ENCODE data around the gene HEATR5B.
"Not testable (repeated sequence)": the region's sequence is repeated elsewhere in the genome, so short reads cannot be mapped to it uniquely, and the experiment has no call there.

HEATR5B gene

DNA sequence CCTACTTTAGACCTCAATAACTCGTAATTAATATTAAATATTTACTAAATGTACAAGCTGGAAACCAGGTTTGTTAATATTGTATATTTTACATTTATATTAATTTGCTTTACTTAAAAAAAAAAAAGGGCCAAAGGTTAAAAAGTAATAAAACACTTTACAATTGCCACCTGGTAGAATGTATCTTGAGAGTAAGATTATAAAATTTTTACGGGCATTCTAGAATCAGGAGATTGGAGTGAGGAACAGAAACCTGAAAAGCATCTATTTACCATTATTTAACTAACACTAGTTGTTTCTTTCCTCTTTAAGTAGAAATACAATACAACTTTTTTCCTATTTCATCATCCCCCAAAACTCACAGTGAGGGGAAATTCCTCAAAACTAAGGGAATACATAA is 102.3 kb downstream of the HEATR5B start:
- no peak for DNase-seq (ENCODE audit: low spot score)

DNA sequence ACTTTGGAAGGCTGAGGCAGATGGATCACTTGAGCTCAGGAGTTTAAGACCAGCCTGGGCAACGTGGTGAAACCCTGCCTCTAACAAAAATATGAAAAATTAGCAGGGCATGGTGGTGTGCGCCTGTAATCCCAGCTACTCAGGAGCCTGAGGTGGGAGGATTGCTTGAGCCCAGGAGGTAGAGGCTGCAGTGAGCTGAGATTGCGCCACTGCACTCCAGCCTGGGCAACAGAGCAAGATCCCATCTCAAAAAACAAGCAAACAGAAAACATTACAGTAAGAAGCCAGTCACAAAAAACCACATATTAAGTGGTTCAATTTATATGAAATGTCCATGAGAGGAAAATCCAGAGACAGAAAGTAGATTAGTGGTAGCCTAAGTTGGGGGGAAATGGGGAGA is 105.2 kb downstream of the HEATR5B start:
- not testable (repeated sequence) for DNase-seq (ENCODE audit: low spot score)

DNA sequence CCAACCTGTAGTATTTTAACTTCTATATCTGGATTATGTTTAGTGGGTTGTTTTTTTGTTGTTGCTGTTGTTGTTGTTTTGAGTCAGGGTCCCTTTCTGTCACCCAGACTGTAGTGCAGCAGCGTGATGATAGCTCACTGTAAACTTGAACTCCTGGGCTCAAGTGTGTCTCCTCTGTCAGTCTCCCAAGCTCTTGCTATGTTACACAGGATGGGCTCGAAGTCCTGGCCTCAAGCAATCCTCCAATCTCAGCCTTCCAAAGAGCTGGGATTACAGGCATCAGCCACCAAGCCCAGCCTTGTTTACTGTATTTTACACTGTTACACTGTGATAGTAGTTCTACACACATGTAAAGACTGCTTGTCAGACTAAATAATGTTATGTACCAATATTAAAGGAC is 108.1 kb downstream of the HEATR5B start:
- no peak for DNase-seq (ENCODE audit: low spot score)

DNA sequence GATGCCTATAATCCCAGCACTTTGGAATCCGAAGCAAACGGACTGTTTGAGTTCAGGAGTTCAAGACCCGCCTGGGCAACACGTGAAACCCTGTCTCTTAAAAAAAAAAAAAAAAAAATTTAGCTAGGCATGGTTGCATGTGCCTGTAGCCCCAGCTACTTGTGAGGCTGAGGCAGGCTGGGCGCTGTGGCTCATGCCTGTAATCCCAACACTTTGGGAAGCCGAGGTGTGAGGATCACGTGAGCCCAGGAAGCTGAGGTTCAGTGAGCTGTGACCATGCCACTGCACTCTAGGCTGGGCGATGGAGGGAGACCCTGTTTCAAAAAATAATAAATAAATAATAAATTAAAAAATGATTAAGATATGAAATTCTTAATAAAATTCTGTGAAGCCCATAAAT is 108.9 kb downstream of the HEATR5B start:
- DNase-seq (ENCODE audit: low spot score): no peak

DNA sequence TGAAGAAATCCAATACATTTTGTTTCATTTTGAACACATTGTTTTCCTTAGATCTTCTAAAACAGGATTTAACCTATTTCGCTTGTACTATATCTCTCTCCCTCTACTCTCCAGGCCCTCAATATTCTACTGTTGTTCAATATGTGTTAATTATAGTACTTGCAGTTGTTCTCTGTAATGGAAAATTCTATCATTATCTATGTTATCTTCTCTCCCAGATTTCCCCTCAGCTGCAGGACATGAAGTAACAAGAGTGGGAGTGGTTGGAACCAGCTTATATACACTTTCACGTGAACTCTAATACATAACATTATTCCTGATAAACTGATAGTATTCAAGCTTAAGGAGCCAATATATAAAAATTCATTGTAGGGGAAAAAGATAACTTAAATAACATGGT is 110.9 kb downstream of the HEATR5B start:
- DNase-seq (ENCODE audit: low spot score): no peak

DNA sequence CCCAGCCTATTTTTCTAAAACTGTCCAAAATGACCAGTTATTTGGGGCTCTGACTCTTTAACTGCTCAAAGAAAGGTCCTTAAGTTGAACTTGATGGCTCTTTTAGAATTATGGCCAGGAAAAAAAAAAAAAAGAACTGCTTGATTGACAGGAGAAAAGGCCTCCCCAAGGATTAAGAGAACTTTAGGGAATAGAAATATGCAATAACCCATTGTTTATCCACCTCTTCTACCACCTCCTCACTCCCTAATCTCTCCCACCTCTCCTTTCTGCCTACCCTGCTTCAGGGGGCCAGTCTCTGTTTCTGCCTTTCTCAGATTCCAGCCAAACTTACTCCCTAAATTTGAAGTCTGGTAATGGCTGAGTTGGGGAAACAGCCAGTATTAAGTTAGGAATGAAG is 112.2 kb downstream of the HEATR5B start:
- DNase-seq (ENCODE audit: low spot score): no peak

DNA sequence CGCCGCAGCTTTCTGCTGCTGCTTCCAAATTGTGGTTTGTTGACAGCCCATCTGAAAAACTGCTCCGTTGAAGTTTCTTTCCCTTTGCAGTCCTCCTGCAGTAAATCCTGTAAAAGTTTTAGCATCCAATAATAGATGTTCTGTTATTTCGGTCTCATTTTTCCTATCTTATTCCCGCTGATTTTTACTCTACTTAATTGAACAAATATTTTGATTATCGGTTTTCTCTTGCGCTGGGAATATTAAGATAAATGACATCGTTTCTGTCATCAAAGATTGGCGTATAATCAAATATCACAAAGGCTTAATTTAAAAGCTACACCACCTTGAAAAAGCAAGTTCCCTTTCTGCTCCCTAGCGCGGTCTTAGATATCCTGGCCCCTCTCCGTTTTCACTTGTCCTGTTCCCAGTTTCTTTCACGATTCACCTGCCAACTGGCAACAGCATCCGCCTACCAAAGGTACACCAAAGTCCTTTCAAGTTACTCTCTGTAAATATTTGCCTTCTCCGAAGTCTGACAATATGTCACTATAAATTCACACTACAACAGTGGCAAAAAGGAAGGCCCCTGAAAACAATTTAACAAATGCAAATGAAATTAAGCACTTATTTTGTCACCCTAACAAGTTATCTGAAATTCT is 116.8 kb downstream of the HEATR5B start:
- DNase-seq (ENCODE audit: low spot score): peak; percentile 22

DNA sequence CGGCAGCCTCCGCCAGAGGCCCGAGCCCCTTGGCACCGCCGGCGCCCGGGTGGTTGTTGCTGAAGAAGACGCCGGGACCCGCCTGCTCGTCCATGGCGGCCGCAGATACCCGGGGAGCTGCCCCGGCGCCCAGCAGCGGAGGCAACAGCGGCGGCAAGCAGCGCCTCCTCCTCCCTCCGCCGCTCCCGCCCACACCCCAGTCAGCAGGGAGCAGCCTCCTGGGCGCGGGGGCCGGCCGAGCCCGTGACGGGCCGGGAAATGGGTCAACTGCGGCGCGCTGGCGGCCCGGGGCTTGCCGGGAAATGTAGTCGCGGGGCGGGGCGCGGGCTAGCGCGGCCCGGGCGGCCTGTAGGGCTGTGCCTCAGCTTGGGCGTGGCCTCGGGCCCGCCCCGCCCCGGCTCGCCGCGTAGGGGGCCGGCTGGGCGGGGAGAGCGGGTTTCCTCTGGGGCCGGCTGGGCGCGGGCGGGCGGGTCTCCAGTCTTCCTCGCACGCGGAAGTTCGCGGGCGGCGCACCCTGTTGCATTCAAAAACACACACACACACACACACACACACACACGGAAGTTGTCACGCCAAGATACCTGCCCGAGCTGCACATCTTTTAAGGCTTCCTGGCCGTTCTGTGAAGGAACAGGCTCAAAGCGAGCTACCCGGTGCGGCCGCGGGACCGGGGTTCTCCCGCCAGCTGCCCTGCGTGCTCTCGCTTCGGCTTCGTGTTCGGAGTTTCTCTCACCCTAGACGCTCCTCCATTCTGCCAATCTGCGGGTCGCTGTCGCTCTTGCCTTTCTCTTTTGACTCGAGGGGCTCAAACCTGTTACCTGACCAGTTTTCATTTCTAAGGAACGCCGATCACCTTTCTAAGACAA is 117.6 kb downstream of the HEATR5B start, which contains the start of gene STRN:
TSS of gene STRN (minus strand) at position 167 of the 866 bp plus-strand sequence. CDS start at position 94, 73 bp downstream.
- DNase-seq (ENCODE audit: low spot score): peak; percentile 95

DNA sequence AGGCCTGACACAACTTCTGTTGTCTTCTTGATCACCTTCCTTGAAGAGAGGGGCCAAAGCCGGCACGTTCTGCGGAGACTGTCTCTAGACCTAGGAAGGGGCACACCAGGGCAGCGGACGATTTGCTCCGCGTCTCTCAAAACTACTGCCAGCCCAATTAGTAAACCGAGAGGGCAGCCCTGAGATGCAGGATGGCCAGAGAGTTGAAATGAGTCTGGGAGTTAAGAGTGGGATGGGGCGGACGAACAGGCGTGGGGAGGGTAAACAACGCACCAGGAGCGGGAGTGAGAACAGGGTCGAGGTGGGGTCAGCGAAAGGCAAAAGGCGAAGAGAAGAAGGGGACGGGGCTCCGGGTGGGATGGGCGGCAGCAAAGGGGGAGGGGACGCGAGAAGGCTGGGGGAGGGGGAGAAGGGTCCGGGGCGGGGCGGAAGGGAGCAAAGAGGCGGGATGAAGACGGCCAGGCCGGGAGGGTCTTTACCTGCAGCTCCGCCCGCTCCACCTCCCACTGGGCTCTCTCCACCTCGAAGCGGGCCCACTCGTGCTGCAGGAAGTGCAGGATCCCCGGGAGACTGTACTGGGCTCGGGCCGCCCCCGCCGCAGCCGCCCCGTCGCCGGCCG is 118.3 kb downstream of the HEATR5B start:
- peak; percentile 53 for DNase-seq (ENCODE audit: low spot score)

DNA sequence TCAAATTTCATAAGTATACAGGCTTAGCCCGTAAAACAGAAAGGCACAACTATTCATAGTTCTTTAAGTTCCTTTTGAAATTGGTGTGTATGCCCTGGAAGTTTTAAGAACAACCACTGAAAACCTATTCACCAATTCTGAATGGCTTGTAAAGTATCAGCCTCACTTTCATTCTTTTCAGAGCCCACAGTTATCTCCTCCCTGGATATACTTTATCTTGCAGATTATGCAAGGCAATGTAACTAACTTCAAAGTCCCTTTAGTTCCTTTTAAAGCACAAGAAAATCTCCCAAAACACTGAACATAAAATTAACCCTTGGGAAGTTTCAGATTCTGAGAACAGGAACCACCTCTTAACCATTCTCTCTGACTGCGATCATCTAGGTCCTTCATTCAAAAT is 119.0 kb downstream of the HEATR5B start:
- DNase-seq (ENCODE audit: low spot score): no peak

DNA sequence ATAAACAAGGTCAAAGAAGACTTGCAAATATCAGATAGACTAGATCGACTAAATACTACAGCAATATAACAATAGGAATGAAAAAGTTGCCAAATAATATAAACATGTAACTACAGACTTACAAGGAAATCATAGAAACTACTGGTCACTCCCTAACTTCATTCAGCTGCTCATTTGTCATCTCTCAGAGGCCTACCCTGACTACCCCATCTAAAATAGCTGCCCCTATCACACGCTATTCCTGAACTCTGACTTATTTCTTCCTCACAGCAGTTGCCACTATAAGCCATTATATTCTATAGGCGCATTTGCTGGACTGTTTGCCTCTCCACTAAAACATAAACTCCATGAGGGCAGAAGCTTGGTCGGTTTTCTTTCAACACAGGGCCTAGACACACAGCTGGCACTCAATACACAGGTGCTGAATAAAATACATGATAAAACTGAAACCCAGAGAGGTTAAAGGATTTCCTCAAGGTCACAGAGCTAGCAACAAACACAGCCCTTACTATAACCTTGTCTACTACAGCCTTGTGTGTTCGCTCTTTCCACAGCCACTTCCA is 119.6 kb downstream of the HEATR5B start:
- no peak for DNase-seq (ENCODE audit: low spot score)

DNA sequence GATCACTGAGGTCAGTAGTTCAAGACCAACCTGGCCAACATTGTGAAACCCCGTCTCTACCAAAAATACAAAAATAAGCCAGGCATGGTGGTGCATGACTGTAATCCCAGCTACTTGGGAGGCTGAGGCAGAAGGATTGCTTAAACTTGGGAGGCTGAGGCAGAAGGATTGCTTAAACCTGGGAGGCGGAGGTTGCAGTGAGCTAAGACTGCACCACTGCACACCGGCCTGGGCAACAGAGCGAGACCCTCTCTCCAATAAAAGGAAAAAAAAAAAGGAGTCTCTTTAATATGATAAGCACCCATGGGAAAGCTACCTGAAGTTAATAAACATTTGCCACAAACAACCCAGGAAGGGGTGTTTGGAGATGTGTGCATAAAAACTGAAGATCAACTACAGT is 120.4 kb downstream of the HEATR5B start:
- no peak for DNase-seq (ENCODE audit: low spot score)

DNA sequence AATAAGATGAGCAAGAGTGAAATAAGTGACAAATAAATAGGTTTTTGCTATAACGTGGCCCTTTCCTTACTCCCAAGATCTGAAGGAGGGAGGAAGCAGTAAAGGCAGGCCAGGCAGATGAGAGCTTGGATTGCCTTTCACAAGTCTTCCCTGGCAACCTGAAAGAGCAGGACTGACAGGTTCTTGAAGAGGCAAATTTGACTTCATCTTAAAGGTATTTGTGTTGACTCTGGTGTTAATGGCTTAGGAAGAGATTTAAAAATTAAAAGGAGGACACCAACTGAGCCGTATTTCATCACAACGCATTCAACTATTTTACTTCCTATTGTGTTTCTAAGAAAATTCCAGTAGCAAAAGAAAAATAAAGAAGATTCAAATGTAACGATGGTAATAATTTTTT is 121.1 kb downstream of the HEATR5B start:
- no peak for DNase-seq (ENCODE audit: low spot score)

DNA sequence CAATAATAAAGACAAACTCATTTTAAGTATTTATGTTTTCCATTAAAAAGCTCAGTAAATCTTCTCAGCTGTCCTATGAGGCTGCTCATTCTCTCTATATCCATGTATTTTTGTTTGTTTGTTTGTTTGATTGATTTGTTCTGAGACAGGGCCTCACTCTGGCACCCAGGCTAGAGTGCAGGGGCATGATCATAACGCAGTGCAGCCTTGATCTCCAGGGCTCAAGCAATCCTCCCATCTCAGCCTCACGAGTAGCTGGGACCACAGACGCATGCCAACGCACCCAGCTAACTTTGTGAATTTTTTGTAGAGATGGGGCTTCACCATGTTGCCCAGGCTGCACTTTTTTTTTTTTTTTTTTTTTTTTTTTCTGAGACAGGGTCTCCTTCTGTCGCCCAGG is 123.4 kb downstream of the HEATR5B start:
- DNase-seq (ENCODE audit: low spot score): no peak

DNA sequence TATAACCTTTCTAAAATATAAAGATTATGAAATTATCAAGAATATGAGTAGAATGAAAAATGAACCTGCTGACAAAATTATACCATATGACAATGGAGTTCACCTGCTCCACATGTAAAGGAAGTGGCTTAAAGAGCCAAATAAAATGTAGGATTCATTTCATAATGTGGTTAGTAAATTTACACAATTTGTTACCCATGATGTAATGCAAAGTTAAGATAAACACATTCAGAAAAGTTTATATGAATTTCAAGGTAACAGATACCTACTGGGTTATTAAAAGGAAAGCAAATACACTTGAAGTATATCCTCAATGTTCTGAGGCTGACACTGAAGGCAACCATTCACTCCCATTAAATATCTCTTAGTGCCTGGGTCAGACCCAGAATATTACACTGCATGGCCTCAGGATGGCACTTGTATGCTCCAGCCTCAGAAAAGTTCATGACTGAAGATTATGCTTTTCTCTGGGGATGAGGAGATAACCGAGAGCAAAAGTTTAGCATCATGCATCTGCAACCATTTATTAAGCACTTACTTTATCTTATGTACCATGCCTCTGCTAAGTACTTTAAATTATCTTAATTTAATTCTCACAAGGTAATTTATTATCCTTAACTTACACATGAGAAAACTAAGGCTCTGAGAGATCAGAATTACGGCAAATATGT is 124.0 kb downstream of the HEATR5B start:
- no peak for DNase-seq (ENCODE audit: low spot score)

DNA sequence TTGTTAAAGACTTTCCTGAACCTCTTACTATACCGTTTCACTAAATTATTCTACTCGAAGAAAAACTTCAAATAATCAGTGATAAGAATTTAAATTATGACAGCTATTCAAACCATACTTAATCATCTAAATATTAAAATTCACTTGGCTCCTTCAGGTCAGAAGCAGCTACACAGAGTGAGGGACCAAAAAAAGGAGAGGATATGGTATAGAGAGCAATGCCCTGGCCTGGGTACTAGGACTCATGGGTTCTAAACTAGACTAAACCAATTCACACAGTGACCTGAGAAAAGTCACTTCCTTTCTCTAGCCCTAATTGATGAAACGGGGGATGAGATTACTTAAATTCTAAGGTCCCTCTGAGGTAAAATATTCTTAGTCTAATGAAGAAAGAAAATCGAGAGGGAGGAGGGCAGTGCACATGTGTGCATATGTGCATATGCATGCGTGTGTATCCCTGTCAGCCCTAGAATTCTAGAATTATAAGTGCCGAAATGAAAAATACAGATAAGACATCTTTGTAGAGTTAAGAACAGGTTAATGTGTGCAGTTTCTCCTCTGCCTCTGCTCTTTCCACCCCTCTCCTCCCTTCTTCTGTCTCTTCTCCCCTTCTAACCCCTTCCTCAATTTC is 129.1 kb downstream of the HEATR5B start:
- no peak for DNase-seq (ENCODE audit: low spot score)

DNA sequence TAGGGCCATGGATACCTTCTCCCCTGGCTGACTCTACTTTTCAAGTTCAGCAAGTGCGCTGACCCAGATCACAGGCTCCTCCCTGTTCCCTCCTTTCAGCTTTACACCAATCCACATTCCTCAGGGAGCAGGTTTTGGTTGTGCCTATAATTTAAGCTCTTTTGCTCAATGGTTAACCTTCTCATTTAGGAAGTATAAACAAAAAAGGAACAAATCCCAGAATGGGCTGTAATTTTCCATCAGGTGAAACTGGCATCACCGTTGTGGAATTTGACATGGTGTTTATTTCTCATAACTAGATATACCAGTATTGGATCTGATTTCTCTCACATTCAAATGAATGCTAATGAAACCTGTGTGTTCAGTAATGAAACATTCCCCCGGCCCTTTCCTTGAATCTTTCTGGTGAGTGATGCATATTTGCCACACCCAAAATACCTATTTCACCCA is 131.4 kb downstream of the HEATR5B start:
- peak; percentile 22 for DNase-seq (ENCODE audit: low spot score)

DNA sequence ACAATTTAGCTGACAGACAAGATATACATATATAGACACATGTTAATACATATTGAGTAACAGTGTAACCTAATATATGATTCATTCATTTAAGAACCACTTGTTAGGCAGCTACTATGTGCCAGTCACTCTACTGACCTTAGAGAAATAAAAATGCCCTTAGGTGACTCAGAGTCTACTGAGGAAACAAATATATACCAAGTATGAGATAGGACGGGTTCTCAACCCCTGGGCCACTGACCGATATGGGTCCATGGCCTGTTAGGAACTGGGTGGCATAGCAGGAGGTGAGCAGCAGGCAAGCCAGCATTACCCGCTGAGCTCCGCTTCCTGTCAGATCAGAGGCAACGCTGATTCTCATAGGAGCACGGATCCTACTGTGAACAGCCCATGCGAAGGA is 132.6 kb downstream of the HEATR5B start:
- no peak for DNase-seq (ENCODE audit: low spot score)

DNA sequence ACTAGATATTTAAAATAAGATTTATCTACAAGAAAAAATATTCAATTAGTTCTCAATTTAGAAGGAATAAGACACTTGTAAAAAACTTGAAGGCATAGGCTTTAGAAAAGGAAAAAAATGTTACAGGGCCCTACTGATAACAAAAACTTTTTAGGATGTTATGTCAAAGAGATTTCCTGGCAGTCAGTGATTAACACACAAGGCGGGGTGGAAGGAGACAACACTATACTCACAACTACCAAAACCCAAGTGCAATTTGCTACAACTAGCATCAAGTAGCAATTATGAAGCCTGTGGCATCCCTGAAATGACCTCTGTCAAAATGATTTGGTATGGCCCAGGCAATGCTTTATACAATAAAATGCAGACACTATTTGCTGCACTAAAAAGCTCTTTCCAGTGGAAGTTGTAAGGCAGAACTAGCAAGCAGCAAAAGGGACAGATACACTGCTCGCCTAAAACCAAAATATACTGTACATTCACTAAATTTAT is 133.1 kb downstream of the HEATR5B start:
- DNase-seq (ENCODE audit: low spot score): no peak

DNA sequence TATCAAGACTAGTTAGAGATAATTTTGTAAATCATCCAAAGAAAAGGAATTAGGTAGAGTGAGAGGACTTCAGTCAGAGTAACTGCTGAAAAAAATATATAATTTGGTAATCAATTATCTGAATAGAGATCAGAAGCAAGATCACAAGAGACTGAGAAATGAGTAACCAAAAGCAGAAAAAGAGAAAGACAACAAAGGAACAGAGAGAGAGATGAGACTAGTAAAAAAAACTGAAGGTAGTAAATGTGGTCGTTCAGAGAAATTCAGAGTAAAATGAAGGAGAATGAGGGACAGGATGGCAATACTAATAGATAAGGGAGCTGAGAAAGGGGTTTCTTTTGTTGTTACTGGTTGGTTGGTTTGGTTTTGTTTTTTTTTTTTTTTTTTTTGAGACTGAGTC is 134.3 kb downstream of the HEATR5B start:
- no peak for DNase-seq (ENCODE audit: low spot score)

DNA sequence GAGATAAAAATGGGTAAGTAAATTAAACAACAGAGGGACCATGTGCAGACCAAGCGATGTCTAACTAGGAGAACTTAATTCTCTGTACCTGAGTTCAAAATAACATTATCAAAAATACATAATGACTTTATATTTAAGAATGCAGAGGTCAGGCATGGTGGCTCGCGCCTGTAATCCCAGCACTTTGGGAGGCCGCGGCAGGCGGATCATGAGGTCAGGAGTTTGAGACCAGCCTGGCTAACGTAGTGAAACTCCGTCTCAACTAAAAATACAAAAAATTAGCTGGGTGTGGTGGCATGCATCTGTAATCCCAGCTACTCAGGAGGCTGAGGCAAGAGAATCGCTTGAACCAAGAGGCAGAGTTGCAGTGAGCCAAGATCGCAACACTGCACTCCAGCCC is 138.9 kb downstream of the HEATR5B start:
- DNase-seq (ENCODE audit: low spot score): not testable (repeated sequence)

Measured in SW480 (cell line).